22Rv1 (cell line): ENCODE measurements around the gene MN1.

Experiments used
- ZFX ChIP-seq: fragments of 450-650 bp; IDR thresholded peaks from 2 replicates; pipeline ENCODE4 v1.6.1; 2017; ENCODE audit warnings: antibody characterized with exemption, borderline replicate concordance
- TF ChIP-seq, protein P1 (sequence below): fragments of 450-650 bp; IDR thresholded peaks from 2 replicates; pipeline ENCODE4 v1.5.1; 2017; ENCODE audit warnings: mild to moderate bottlenecking

DNA sequence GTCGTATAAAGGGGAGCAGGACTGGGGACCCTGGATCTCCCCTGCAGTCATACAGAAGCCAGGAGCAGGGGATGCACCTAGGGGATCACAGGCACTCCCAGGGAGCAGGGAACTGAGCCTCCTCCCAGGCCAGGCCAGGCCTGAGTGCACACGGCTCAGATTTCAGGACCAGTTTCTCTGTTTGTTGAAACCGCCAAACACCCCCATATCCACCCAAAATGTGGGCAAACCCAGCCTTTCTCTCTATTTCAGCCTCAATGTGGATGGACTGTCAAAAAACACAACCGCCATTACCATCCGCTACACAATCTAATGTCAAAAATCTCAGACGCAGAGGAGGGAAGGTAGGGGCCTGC is 17.5 kb downstream of the MN1 start:
- TF ChIP-seq, protein P1, sequence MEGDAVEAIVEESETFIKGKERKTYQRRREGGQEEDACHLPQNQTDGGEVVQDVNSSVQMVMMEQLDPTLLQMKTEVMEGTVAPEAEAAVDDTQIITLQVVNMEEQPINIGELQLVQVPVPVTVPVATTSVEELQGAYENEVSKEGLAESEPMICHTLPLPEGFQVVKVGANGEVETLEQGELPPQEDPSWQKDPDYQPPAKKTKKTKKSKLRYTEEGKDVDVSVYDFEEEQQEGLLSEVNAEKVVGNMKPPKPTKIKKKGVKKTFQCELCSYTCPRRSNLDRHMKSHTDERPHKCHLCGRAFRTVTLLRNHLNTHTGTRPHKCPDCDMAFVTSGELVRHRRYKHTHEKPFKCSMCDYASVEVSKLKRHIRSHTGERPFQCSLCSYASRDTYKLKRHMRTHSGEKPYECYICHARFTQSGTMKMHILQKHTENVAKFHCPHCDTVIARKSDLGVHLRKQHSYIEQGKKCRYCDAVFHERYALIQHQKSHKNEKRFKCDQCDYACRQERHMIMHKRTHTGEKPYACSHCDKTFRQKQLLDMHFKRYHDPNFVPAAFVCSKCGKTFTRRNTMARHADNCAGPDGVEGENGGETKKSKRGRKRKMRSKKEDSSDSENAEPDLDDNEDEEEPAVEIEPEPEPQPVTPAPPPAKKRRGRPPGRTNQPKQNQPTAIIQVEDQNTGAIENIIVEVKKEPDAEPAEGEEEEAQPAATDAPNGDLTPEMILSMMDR: no peak
- TF ChIP-seq ZFX: no peak
